GM18867 (cell line): ENCODE results near the gene RRM2.

Source experiments
- ATAC-seq: cut with Tn5 transposase; IDR thresholded peaks from one replicate; pipeline ENCODE4 v1.9.1; 2021; ENCODE audit warnings: mild to moderate bottlenecking, moderate library complexity; ENCODE audit not compliant: unreplicated experiment

The RRM2 gene

DNA sequence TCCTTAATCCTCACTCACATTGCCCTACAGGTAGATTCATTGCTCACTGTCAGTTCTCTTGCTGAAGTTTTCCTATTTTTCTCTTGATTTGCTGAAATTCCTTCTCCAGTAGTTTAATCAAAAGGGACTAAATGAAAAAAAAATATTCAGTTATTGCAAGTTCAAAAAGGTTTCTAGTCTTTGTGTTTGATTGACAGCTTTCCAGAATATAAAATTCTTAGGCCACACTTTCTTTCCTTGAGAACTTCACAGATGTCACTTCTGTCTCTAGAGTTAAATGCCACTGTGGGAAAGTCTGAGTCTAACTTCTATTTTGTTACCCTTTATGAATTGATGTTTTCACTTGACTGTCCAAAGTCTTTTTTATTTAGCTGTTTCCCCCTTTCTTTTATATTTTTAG lies 25.7 kb downstream of the RRM2 start:
- ATAC-seq = no peak

DNA sequence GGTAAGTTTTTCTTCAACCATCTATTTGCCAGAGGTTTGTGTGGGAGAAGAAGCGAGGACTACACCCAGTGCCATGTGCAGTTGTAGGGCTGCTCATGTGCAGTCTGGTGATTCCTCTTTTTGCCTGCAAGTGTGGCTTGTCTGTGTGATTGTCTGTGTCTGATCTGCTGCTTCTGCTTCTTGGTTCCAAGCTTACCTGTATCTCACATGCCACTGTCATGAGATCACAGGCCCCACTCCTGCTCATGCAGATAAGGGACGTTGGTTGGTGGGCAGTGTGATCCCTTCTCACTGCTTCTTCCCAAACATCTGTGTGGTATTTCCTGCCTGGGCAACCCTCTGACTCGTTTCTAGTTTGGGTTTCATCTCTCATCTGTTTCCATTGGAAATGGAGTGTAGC lies 27.1 kb downstream of the RRM2 start:
- no peak for ATAC-seq

- ATAC-seq = no peak
These were observed 27.9 kb downstream of the RRM2 start for GRCh38 chr2:10150436-10150835.

DNA sequence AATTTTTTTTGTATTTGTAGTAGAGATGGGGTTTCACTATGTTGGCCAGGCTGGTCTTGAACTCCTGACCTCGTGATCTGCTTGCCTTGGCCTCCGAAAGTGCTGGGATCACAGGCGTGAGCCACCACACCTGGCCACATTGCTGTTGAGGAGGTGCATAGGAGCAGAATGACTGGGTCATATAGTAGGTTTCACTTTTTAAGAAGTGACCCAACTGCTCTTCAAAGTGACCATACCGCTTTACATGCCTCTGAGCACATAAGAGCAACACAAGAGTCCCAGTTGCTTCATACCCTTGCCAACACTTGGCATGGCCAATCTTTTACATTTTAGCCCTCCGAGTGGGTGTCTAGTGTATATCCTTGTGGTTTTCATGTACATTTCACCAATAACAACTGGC lies 28.9 kb downstream of the RRM2 start:
- no peak for ATAC-seq

GRCh38 chr2:10157293-10157692 lies 34.8 kb downstream of the RRM2 start:
- no peak for ATAC-seq

GRCh38 chr2:10158681-10159080 lies 36.1 kb downstream of the RRM2 start:
- no peak for ATAC-seq

DNA sequence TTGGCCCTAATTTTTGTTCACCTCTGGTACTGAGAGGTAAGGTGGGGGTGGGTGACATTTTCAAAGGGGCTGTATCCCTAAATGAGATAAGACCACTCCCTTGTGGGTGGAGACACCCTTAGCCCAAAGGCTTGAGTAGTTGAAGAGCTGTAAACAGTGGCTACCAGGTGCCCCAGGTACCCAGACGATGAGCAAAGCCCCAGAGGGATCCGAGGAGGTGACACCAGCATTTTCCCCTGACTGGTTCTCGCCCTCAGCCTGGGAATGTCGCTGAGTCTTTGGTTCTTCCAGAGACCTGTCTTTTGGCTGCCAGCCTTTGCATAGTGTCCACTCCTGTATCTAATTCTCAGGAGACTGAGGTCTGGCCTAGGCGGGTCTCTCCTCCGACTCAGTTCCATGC lies 36.5 kb downstream of the RRM2 start:
- no peak for ATAC-seq

DNA sequence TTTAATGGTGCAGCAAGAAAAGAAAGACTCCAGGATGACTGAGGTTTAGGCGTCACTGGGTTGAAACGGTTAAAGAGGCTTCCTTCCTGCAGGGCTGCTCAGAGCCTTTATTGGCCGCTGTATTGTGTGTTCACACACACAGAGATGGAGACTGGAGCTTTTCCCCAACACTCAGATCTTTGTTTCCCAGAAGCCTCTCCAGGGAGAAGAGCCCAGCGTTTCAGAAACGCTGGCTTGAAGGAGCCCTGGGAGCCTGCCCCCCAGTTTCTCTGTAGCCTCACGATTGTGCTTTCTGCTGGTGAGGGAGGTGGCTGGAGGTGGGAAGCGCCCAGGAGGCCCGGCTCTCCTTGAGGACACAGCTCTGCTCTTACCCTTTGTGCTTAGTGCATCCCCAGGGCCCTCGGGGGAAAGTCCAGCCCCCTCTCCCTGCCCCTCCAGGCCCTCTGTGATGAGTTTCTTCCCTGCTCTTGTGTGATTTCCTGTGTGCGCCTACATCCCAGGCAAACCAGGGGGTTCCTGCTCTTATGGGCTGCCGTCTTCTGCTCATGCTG lies 37.1 kb downstream of the RRM2 start:
- no peak for ATAC-seq

DNA sequence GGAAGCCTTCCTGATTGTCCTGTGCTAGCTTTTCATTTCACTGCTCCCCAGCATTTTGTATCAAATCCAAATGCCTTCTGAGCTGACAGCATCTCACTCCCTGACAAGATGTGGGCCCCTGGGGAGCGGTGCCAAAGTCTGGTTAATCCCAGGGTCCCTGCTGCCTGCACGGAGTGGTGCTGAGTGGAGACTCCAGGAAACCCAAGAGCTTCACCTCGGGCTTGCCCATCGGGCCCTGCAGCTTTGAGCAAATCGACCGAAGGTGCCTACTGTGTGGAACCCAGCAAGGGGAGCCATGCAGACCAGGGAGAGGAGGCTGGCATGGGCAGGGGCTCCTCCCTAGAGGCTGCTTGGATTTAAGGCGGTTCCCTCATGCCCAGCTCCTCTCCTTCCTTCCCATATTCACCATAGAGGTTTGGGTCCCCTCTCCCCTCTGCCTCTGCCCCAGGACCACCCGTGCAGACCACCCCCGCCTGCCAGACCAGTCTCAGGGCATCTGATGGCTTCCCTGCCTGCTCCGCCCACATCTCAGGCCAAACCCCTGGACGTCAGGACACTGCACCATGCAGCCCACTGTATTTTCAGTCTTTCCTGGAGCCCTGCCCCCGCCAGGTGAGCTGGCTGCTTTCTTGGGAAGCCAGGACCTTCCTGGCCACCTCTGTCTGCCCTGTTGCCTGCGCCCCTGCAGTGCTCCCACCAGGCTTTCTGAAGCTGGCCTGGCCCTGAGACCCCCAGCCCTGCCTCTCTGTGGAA lies 37.8 kb downstream of the RRM2 start:
- no peak for ATAC-seq

GRCh38 chr2:10161206-10161931 lies 38.8 kb downstream of the RRM2 start:
- ATAC-seq = no peak

DNA sequence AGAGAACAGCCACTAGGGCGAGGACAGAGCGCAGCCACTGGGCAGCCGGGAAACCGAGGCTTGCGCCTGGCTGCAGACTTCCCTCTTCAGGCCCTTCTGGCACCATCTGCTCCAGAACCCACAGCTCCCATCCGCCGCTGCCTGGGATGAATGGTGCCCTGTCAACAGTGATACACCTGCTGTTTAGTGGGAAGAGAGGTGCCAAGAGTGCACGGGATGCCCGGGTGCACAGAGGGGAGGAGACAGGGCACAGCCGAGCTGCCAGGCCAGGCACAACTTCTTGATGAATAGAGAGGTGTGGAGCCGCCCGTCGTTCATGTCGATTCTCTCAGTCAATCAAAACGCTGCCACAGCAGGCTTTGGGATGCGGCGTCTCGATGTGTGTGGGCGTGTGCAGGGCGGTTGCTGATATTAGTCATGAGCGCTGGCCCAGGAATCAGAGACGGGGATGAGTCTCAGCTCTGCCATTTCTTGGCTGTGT lies 39.5 kb downstream of the RRM2 start:
- ATAC-seq = no peak

GRCh38 chr2:10162586-10163497 lies 40.3 kb downstream of the RRM2 start:
- no peak for ATAC-seq

DNA sequence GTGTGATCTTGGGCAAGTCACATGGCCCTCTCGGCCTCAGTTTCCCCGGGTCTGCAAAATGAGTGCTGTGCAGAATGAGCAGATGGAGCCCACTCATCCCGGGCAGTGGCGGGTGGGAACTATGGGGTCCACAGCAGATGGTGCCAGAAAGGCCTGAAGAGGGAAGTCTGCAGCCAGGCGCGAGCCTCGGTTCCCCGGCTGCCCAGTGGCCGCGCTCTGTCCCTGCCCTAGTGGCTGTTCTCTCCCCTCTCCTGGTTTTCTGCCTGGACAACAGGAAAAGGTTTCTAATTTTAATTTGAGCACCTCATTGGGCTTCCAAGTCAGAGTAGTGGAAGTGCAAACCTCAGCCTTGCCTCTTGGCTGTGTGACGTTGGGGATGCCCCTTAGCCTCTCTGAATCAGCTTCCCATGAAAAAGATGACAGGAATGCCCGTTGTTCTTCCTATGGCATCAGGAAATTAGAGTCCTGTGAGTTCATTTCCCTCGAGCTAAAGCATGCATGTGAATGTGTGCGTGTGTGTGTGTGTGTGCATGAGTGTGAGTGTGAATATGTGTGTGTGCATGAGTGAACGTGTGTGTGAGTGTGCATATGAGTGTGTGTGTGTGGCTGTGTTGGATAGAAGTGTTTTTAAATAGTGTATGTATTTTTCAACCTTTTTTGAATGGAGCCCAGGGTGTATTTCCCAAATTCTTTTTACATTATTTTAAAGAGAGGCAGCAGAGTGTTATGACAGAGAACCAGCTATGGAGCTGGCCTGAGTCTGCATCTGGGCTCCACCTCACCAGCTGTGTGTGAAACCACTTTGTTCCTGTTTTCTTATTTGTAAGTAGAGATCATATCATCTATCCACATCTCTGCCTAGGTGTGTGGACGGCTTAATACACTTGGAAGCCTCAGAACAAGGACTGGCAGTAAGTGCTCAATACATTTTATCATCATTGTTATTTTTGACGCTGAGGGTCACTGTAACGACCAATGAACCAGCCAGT lies 41.3 kb downstream of the RRM2 start:
- no peak for ATAC-seq

DNA sequence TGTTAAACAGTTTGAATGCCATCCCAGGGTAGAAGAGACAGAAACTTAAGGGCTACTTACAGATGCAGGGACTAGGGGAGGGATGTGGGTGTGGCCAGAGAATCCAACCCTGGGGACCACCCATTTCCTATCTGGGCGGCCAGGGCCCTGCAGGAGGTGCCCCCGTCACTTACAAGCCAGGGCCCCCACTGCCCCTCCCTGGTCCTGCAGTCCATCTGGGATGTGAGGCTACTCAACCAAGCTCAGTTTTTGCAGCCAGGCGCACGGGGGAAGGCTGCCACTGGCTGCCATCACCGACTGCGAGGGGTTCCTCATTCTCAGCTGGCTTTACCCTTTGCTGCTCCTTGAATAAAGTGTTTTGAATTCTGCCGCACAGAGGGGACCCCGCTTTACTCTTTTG lies 42.1 kb downstream of the RRM2 start:
- no peak for ATAC-seq

DNA sequence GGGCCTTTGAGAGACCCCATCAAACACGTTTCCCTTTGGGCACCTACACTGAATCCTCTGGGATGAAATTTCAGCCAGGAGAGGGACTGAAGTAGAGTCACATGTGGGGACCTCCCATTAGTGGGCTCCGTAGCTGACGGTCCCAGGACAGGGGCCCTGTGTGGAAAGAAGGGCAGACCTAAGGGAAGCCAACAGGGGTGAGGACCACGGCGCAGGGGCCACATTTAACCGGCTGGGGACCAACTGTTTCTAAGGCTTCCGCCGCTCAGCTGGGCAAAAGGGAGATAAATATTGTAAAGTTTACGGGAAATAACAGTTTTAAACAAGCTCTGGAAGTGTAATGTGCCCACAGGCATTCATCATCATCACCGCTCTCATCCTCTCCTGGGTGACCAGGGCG lies 42.7 kb downstream of the RRM2 start:
- no peak for ATAC-seq

DNA sequence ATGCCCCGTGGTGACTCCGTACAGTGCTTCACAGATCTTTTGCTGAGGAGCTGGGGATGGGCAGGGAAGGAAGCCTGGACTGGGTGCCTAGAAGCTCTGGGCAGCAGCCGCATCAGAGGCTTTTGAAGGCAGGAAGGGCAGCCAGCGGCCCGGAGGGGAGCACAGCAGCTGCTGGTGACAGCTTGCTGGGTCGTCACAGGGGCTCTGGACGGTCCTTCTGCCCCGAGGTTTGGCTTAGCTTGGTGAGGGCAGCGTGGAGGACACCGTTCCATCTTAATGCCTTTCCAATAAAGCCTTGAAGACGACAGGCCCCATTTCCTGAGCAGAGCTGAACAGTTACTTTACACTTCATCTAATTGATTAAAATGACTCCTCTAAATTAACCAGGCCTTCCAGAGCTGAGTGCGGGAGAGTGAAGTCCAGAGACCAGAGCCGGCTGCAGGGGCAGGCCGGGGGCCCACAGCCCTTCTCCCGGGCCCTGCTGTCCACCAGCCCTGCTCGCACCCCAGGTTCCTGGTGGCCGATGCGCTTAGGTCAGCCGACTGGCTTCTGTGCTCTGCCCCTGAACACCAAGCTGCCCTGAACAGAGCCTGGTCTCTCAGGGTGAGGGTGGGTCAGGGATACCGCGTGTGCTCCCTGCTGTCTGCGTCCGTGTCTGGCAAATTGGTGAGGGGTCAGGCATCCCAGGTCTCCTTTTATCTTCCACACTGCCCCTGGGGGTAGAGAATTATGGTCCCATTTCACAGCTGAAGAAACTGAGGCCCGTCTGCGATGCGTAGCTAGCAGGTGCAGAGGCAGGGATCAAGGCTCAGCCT lies 43.5 kb downstream of the RRM2 start:
- no peak for ATAC-seq

DNA sequence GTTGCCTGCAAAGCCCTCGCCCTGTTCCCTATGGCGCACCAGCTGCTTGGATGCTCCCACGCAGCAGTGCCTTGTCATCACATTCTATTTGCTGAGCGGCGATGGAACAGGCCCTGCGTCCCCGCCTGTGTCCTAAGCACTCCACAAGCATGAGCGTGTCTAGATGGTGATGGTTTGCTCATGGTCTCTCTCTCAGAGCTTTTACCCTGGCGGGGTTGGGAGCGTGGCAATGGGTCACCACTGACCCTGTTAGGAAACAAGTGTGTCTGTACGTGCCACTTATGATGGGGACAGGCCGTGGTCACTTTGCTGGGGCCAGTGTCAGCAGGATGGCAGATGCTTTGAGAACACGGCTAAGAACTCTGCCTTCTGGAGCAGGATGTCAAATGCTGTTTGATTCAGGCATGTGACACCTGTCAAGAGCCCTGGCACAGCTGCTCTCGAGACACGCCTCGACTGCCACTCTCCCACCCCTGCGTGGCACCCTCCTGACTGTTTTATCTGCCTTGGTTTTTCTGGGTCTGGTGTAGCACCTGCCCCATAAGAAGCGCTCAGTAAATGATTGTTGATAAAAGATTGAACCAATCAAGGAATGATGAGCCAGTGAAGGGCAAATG lies 44.2 kb downstream of the RRM2 start:
- no peak for ATAC-seq

- no peak for ATAC-seq
These were observed 44.8 kb downstream of the RRM2 start for GRCh38 chr2:10167316-10167715.

- ATAC-seq = no peak
These were observed 45.7 kb downstream of the RRM2 start for GRCh38 chr2:10168221-10168620.
